ENCODE results near the gene TMEM243.

DNA sequence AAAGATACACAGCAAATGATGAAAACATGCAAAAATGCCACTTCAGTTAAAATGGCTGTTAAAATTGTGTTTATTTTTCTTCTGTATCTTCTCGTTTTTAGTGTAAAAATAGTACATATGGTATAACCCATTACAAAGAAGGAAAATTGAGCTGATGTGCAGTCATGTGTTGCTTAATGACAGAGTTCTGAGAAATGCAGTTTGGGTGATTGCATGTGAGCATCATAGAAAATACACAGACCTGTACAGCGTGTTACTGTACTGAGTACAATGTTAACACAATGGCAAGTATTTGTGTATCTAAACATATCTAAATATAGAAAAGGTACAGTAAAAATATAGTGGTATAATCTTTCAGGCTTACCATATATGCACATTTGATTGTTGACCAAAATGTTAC, 60.0 kb downstream of the TMEM243 start:
- no peak for TF ChIP-seq EZH2 (IDR thresholded peaks at IDR 0.05; ENCODE audit: insufficient read depth, poor library complexity, severe bottlenecking)
- no peak for TF ChIP-seq EZH2phosphoT487 (IDR thresholded peaks at IDR 0.05; ENCODE audit: insufficient read depth, low read depth)
